Stomach smooth muscle (tissue), 2 donors: ENCODE measurements around the gene LIN37.

Experiments
- H3K27ac ChIP-seq: one replicate; pipeline ENCODE4 v1.7.0; 2013; ENCODE audit warnings: mild to moderate bottlenecking, low read length, inconsistent platforms
- H3K27me3 ChIP-seq, 2 donors: one replicate each; pipeline ENCODE4 v1.7.0; 2013; ENCODE audit warnings: low read length in 2 of 2; ENCODE audit not compliant: insufficient read depth in 2 of 2, control insufficient read depth in 1 of 2
- H3K36me3 ChIP-seq, 2 donors: one replicate each; pipeline ENCODE4 v1.7.0; 2013; ENCODE audit warnings: low read length in 2 of 2; ENCODE audit not compliant: control insufficient read depth in 2 of 2, insufficient read depth in 2 of 2
- H3K4me1 ChIP-seq: one replicate; pipeline ENCODE4 v1.7.0; 2013; ENCODE audit warnings: low read length; ENCODE audit not compliant: control insufficient read depth, insufficient read depth
- H3K4me3 ChIP-seq, 2 donors: one replicate each; pipeline ENCODE4 v1.7.0; 2013; ENCODE audit warnings: low read length in 2 of 2
- H3K9ac ChIP-seq, 2 donors: one replicate each; pipeline ENCODE4 v1.7.0; 2013; ENCODE audit warnings: low read length in 2 of 2, mild to moderate bottlenecking in 1 of 2
- H3K9me3 ChIP-seq, 2 donors: one replicate each; pipeline ENCODE4 v1.7.0; 2013; ENCODE audit warnings: low read length in 2 of 2; ENCODE audit not compliant: control insufficient read depth in 2 of 2
- donor health status: healthy.
- donor health status: Pancreatic carcinoma.

Gene LIN37

GRCh38 chr19:35745328-35746086, 2.9 kb upstream of the LIN37 start, which contains the start of the genes PSENEN and U2AF1L4:
Gene PSENEN, plus strand, starts transcription at chr19:35745651. Its CDS starts 280 bp downstream, at chr19:35745931.
Gene U2AF1L4, minus strand, starts transcription at chr19:35745418. Its CDS starts 27 bp downstream, at chr19:35745391.
- Histone ChIP-seq H3K4me1 (peaks cover 53% of the 10 kb centered on the region), H3K4me3 (peak within 1 kb of the TSS; percentile 85 to 94), H3K36me3 (peaks cover 7 to 8% of the 10 kb centered on the region in 2 donors)

GRCh38 chr19:35746087-35746462, 2.3 kb upstream of the LIN37 start:
- Histone ChIP-seq H3K9me3 (no peaks in the 10 kb centered on the region), H3K4me1 (peaks cover 48% of the 10 kb centered on the region), H3K27me3 (no peaks in the 10 kb centered on the region), H3K36me3 (peaks cover 7 to 8% of the 10 kb centered on the region in 2 donors), H3K9ac (peak overlapping the region; percentile 67 to 86), H3K27ac (peak overlapping the region; percentile 100), H3K4me3 (peak overlapping the region; percentile 80 to 94)

More at GRCh38 chr19:35745328-35746086, 2.9 kb upstream of the LIN37 start, which contains the start of the genes PSENEN and U2AF1L4:
- Histone ChIP-seq H3K27ac (peak within 1 kb of the TSS; percentile 100), H3K27me3 (no peaks in the 10 kb centered on the region), H3K9ac (peak within 1 kb of the TSS; percentile 97 to 99), H3K9me3 (no peaks in the 10 kb centered on the region)

GRCh38 chr19:35746531-35746930, 1.8 kb upstream of the LIN37 start:
- Histone ChIP-seq H3K27ac (no peak overlapping the region), H3K4me3 (peak overlapping the region; percentile 80 to 94), H3K9me3 (no peaks in the 10 kb centered on the region), H3K27me3 (no peaks in the 10 kb centered on the region), H3K36me3 (peaks cover 7 to 8% of the 10 kb centered on the region in 2 donors), H3K9ac (no peak overlapping the region), H3K4me1 (peaks cover 47% of the 10 kb centered on the region)

- Histone ChIP-seq H3K36me3 (peaks cover 14 to 21% of the 10 kb centered on the region in 2 donors), H3K27me3 (no peaks in the 10 kb centered on the region), H3K9ac (peak overlapping the region in 1 of 2 donors; percentile 47), H3K27ac (peak overlapping the region; percentile 46), H3K4me3 (no peak overlapping the region), H3K9me3 (no peaks in the 10 kb centered on the region), H3K4me1 (peaks cover 53% of the 10 kb centered on the region)
Measured at GRCh38 chr19:35750167-35750566, 1.8 kb downstream of the LIN37 start.

- peaks cover 14 to 21% of the 10 kb centered on the region in 2 donors for H3K36me3 ChIP-seq
- no peaks in the 10 kb centered on the region for H3K27me3 ChIP-seq
- no peaks in the 10 kb centered on the region for H3K9me3 ChIP-seq
- peaks cover 51% of the 10 kb centered on the region for H3K4me1 ChIP-seq
- H3K9ac ChIP-seq, result no peak overlapping the region
- H3K4me3 ChIP-seq, result no peak overlapping the region
- H3K27ac ChIP-seq, result peak overlapping the region; percentile 100
Measured at GRCh38 chr19:35751839-35752745, 3.7 kb downstream of the LIN37 start.

GRCh38 chr19:35752746-35753350, 4.5 kb downstream of the LIN37 start:
- Histone ChIP-seq H3K27me3 (no peaks in the 10 kb centered on the region), H3K36me3 (peaks cover 14 to 21% of the 10 kb centered on the region in 2 donors), H3K4me1 (peaks cover 55% of the 10 kb centered on the region), H3K9me3 (no peaks in the 10 kb centered on the region), H3K4me3 (no peak overlapping the region), H3K27ac (peak overlapping the region; percentile 100), H3K9ac (no peak overlapping the region)

- Histone ChIP-seq H3K27ac (peak overlapping the region; percentile 100), H3K27me3 (no peaks in the 10 kb centered on the region), H3K4me1 (peaks cover 51% of the 10 kb centered on the region), H3K9ac (peak overlapping the region; percentile 13 to 15), H3K36me3 (peaks cover 14 to 21% of the 10 kb centered on the region in 2 donors), H3K9me3 (no peaks in the 10 kb centered on the region), H3K4me3 (no peak overlapping the region)
Measured at GRCh38 chr19:35753634-35754369, 5.4 kb downstream of the LIN37 start.

GRCh38 chr19:35754370-35755130, 6.2 kb downstream of the LIN37 start:
- peak overlapping the region; percentile 49 to 80 for H3K9ac ChIP-seq
- H3K27ac ChIP-seq, result peak overlapping the region; percentile 100
- peaks cover 14 to 21% of the 10 kb centered on the region in 2 donors for H3K36me3 ChIP-seq
- H3K27me3 ChIP-seq, result no peaks in the 10 kb centered on the region
- H3K9me3 ChIP-seq, result no peaks in the 10 kb centered on the region
- H3K4me3 ChIP-seq, result peak overlapping the region; percentile 66 to 99
- H3K4me1 ChIP-seq, result peaks cover 54% of the 10 kb centered on the region

- Histone ChIP-seq H3K36me3 (peaks cover 14 to 21% of the 10 kb centered on the region in 2 donors), H3K27me3 (no peaks in the 10 kb centered on the region), H3K4me3 (peak overlapping the region; percentile 66 to 99), H3K27ac (peak overlapping the region; percentile 100), H3K9me3 (no peaks in the 10 kb centered on the region), H3K9ac (peak overlapping the region; percentile 49 to 80), H3K4me1 (peaks cover 52% of the 10 kb centered on the region)
Measured at GRCh38 chr19:35755131-35755549, 6.8 kb downstream of the LIN37 start.
